NCI-H187 treated with DMSO at 0.1 percent for 48 hours (cell line): ENCODE measurements around the gene FNBP1.

Experiments
- DNase-seq: peaks from one replicate; lab custom pipeline; 2025; lab: John Stamatoyannopoulos, UW

The FNBP1 gene

GRCh38 chr9:129854588-129855110 lies 188.3 kb downstream of the FNBP1 start:
- DNase-seq, result no peak

- DNase-seq, result no peak
Measured at GRCh38 chr9:129853614-129854013, 189.4 kb downstream of the FNBP1 start.

GRCh38 chr9:129852579-129852978 lies 190.4 kb downstream of the FNBP1 start:
- no peak for DNase-seq

- DNase-seq, result no peak
Measured at GRCh38 chr9:129851821-129852220, 191.2 kb downstream of the FNBP1 start.

- DNase-seq, result no peak
Measured at GRCh38 chr9:129850821-129851550, 192.0 kb downstream of the FNBP1 start.

- DNase-seq, result no peak
Measured at GRCh38 chr9:129849901-129850300, 193.1 kb downstream of the FNBP1 start.

- no peak for DNase-seq
Measured at GRCh38 chr9:129848712-129849441, 194.1 kb downstream of the FNBP1 start.

- DNase-seq, result no peak
Measured at GRCh38 chr9:129845373-129845772, 197.6 kb downstream of the FNBP1 start.

- DNase-seq, result no peak
Measured at GRCh38 chr9:129841071-129841470, 201.9 kb downstream of the FNBP1 start.

GRCh38 chr9:129840034-129840433 lies 203.0 kb downstream of the FNBP1 start:
- no peak for DNase-seq

GRCh38 chr9:129839324-129840023 lies 203.5 kb downstream of the FNBP1 start:
- no peak for DNase-seq

GRCh38 chr9:129838707-129839259 lies 204.2 kb downstream of the FNBP1 start:
- no peak for DNase-seq
